Measurements from ENCODE around the gene FRMD1.

DNA sequence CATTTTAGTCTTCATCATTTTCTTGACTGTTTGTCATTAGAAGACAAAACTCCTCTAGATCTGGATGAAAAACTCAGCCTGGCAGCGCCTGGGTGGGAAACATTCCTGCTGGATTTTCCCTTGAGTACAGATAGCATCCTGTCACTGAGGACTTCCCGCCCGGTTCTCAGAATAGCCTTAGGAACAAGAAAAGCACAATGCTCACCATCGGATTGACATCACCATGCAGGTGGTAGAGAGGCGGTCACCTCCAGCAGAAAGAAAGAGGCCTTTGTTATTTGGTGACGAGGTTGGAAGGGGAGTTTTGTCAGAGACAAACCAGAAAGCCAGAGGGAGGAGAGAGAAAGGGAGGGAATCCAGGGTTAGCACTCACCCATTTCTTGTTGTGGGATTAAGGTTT lies 41.8 kb downstream of the FRMD1 start:
- TF ChIP-seq, protein P1, sequence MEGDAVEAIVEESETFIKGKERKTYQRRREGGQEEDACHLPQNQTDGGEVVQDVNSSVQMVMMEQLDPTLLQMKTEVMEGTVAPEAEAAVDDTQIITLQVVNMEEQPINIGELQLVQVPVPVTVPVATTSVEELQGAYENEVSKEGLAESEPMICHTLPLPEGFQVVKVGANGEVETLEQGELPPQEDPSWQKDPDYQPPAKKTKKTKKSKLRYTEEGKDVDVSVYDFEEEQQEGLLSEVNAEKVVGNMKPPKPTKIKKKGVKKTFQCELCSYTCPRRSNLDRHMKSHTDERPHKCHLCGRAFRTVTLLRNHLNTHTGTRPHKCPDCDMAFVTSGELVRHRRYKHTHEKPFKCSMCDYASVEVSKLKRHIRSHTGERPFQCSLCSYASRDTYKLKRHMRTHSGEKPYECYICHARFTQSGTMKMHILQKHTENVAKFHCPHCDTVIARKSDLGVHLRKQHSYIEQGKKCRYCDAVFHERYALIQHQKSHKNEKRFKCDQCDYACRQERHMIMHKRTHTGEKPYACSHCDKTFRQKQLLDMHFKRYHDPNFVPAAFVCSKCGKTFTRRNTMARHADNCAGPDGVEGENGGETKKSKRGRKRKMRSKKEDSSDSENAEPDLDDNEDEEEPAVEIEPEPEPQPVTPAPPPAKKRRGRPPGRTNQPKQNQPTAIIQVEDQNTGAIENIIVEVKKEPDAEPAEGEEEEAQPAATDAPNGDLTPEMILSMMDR (IDR thresholded peaks at IDR 0.05; ENCODE audit: insufficient read depth, low read depth, low read length): no peak
- no peak for TF ChIP-seq EZH2 (IDR thresholded peaks at IDR 0.05; ENCODE audit: insufficient read depth, low read length)

Data from astrocyte (in vitro differentiated cells and primary cell).